Epithelial cell of proximal tubule (primary cell): ENCODE measurements around the gene PACRG. TPM values are rescaled to one million over a fixed set of nuclear protein-coding genes. Genes with fewer than 3 reads are reported as not detected.

ENCODE experiments used
- DNase-seq: peaks from one replicate; pipeline ENCODE4 v3.0.0-alpha.2; 2011; ENCODE audit warnings: low read depth
- H3K4me3 ChIP-seq: 2 replicates; pipeline ENCODE4 v1.5.1; 2011; ENCODE audit warnings: low read depth, mild to moderate bottlenecking, low read length
- total RNA-seq: library from RNA; depleted of rRNA; stranded (reverse); fragments of >200 nt; gene quantifications from 2 replicates; pipeline ENCODE4 v1.2.3, GENCODE V29; 2015
- TF ChIP-seq, protein P1 (sequence below): conservative IDR thresholded peaks from 2 replicates; pipeline ENCODE4 v1.5.1; 2012; ENCODE audit warnings: low read depth, mild to moderate bottlenecking, low read length

The PACRG gene
- total RNA-seq, 1 donor from 2014 or later, result 0.12 TPM

GRCh38 chr6:163132050-163132750, 404.4 kb downstream of the PACRG start:
- DNase-seq, result no peak
- H3K4me3 ChIP-seq, result no peak overlapping the region
- TF ChIP-seq, protein P1, sequence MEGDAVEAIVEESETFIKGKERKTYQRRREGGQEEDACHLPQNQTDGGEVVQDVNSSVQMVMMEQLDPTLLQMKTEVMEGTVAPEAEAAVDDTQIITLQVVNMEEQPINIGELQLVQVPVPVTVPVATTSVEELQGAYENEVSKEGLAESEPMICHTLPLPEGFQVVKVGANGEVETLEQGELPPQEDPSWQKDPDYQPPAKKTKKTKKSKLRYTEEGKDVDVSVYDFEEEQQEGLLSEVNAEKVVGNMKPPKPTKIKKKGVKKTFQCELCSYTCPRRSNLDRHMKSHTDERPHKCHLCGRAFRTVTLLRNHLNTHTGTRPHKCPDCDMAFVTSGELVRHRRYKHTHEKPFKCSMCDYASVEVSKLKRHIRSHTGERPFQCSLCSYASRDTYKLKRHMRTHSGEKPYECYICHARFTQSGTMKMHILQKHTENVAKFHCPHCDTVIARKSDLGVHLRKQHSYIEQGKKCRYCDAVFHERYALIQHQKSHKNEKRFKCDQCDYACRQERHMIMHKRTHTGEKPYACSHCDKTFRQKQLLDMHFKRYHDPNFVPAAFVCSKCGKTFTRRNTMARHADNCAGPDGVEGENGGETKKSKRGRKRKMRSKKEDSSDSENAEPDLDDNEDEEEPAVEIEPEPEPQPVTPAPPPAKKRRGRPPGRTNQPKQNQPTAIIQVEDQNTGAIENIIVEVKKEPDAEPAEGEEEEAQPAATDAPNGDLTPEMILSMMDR, result no peak

- TF ChIP-seq, protein P1, result no peak
- no peak overlapping the region for H3K4me3 ChIP-seq
- DNase-seq, result no peak
These were observed 405.2 kb downstream of the PACRG start for GRCh38 chr6:163133017-163133416.

GRCh38 chr6:163133691-163134090, 405.9 kb downstream of the PACRG start:
- TF ChIP-seq, protein P1, result no peak
- no peak overlapping the region for H3K4me3 ChIP-seq
- no peak for DNase-seq

DNA sequence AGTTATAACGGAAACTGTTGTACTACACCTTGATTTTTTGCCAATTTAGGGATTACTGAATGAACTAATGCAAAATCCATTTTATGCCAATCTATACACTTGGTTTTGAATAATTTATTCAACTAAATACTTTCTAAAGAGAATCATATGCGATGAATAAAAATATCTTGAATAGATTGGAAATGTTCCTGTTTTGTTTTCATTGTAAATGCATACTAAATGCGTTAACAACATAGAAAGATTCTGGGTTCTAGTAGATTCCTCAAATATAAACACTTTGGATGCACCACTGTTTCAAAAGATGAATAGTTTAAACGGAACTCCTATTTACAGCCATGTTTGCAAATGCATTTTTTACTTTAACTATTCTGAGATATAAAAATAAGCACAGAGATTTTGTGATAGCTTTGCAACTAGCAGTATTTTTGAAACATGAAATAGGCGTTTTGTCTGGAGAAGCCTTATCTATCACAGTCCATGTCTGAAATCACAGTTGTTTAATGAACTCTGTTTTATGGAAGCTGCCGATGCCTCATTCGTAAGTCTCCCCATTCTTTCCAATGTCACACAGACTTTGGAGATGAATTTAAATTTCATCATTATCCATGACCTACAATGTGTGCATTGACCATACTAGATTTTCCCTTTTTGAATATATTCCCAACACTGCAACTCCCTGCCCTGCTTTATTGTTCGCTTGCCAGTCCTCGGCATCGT, 409.1 kb downstream of the PACRG start:
- H3K4me3 ChIP-seq, result no peak overlapping the region
- TF ChIP-seq, protein P1, result no peak
- DNase-seq, result no peak

- TF ChIP-seq, protein P1, result no peak
- DNase-seq, result no peak
- no peak overlapping the region for H3K4me3 ChIP-seq
These were observed 409.7 kb downstream of the PACRG start for GRCh38 chr6:163137398-163137881.

- TF ChIP-seq, protein P1, result no peak
- no peak overlapping the region for H3K4me3 ChIP-seq
- no peak for DNase-seq
These were observed 418.3 kb downstream of the PACRG start for GRCh38 chr6:163146036-163146435.
